H1 (cell line): ENCODE measurements around the gene LRRC26. TPM values are rescaled to one million over a fixed set of nuclear protein-coding genes. Genes with fewer than 3 reads are reported as not detected.

ENCODE experiments used
- ATF3 ChIP-seq: IDR thresholded peaks from 2 replicates; pipeline ENCODE4 v1.6.1; 2011; ENCODE audit warnings: low read depth, mild to moderate bottlenecking, low read length; ENCODE audit not compliant: insufficient read depth
- KDM5A ChIP-seq: fragments of 200-600 bp; IDR thresholded peaks from 2 replicates; pipeline ENCODE4 v1.7.1; 2012; ENCODE audit warnings: mild to moderate bottlenecking, low read length, inconsistent platforms, mixed read lengths
- POLR2AphosphoS5 ChIP-seq: IDR thresholded peaks from 2 replicates; pipeline ENCODE4 v1.6.1; 2011; ENCODE audit warnings: low read depth, low read length
- SP2 ChIP-seq: IDR thresholded peaks from 2 replicates; pipeline ENCODE4 v1.6.1; 2012; ENCODE audit warnings: mild to moderate bottlenecking, low read length, inconsistent platforms
- SRF ChIP-seq: IDR thresholded peaks from 2 replicates; pipeline ENCODE4 v1.6.1; 2011; ENCODE audit warnings: mild to moderate bottlenecking, low read depth, low read length, moderate library complexity
- TAF1 ChIP-seq: IDR thresholded peaks from 2 replicates; pipeline ENCODE4 v1.6.1; 2011; ENCODE audit warnings: mild to moderate bottlenecking, low read depth, low read length
- TAF7 ChIP-seq: optimal IDR thresholded peaks from 2 replicates; pipeline ENCODE3; 2011; ENCODE audit warnings: low read depth, mild to moderate bottlenecking, inconsistent platforms, low read length, moderate library complexity, borderline replicate concordance
- polyA plus RNA-seq, 7 experiments: library from polyadenylated mRNA; depleted of rRNA in 3 of 7; stranded (reverse) in 5 of 7; unstranded in 2 of 7; fragments of >200 nt in 5 of 7; fragments of 200-250 nt in 2 of 7; gene quantifications; 1 replicate in 5 of 7; 2 replicates in 1 of 7; 4 replicates in 1 of 7; pipeline versions ENCODE4 v1.2.1 to v1.2.3, GENCODE V29; 2011 to 2013; ENCODE audit warnings: missing spikeins in 2 of 7, mixed read lengths in 2 of 7
- total RNA-seq: library from RNA; stranded (reverse); fragmentation: NEBNext Ultra II Directional; extraction: Animal tissue kit (Norgen Biotek cat#: 25700); gene quantifications from 2 replicates; pipeline ENCODE4 v1.2.1, GENCODE V29; 2021

LRRC26 gene
- total and polyA plus RNA-seq, 2 of the 8 experiments (the other 6 are each of a cell fraction or from before 2014, with no cell fraction given): 0.34 to 0.85 TPM

- no peak for TF ChIP-seq ATF3
- TF ChIP-seq TAF7: no peak
- TF ChIP-seq SRF: no peak
- no peak for TF ChIP-seq KDM5A
- TF ChIP-seq POLR2AphosphoS5: no peak
- no peak for TF ChIP-seq SP2
- TF ChIP-seq TAF1: no peak
These were observed at the start of gene LRRC26 (continued) for GRCh38 chr9:137169896-137170358.
